ENCODE measurements around the gene TMEM51. TPM values are rescaled to one million over a fixed set of nuclear protein-coding genes. Genes with fewer than 3 reads are reported as not detected.
A peak's percentile ranks its signal among the peaks of the same experiment; 100 is the strongest.

Gene TMEM51, protein sequence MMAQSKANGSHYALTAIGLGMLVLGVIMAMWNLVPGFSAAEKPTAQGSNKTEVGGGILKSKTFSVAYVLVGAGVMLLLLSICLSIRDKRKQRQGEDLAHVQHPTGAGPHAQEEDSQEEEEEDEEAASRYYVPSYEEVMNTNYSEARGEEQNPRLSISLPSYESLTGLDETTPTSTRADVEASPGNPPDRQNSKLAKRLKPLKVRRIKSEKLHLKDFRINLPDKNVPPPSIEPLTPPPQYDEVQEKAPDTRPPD
- total RNA-seq, result 4.5 and 9.5 TPM in 2 replicates
- 2.3 TPM for polyA plus RNA-seq (2012)

GRCh38 chr1:15153184-15153841 is at the start of gene TMEM51:
Gene TMEM51 (plus strand): TSS chr1:15153747. CDS start chr1:15215088, 61,341 bp downstream.
- DNase-seq (ENCODE audit: low read depth), result peak; percentile 73

- no peak for DNase-seq (ENCODE audit: low read depth)
These were observed 49.6 kb upstream of the TMEM51 start for GRCh38 chr1:15103906-15104305.

DNA sequence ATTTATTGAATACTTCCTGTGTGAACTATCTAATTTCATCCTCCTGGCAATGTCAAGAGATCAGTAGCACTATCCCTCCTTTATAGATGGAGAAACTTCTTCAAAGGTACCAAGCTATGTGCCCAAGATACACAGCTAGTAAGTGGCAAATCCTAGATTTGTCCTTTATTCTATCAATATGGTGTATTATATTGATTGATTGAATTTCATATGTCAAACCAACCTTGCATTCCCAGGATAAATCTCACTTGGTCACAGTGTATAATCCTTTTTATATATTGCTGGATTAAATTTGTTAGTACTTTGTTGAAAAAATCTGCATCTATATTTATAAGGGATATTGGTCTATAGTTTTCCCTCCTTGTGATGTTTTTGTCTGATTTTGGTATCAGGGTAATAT is 48.8 kb upstream of the TMEM51 start:
- DNase-seq (ENCODE audit: low read depth), result no peak

GRCh38 chr1:15106608-15107007 is 46.9 kb upstream of the TMEM51 start:
- DNase-seq (ENCODE audit: low read depth), result no peak

DNA sequence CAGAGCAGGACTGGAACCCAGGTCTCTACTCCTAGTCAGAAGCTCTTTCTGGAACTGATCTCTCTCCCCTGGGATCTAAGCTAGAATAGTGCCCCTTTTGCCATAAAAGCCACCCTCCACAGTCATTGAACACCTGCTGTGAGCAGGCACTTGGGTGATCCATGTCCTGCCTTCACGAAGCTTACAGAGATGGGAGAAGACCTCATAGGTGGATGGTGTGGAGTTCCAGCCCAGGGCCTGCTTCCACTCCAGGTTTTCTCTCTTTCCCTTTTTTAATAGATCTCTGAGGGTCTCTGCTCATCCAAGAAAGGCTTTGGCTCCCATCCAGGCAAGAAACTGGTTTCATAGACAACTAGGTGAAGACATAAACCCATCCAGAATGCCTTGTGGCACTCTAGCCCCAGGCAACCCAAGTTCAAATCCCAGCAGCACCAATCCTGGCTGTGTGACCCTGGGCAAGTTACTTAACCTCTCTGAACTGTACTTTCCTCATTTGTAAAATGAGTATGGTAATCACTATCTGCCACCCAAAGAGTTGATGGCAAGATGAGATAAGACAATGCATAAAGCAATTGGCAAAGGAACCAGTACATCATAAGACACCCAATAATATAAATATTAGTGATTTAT is 46.4 kb upstream of the TMEM51 start:
- DNase-seq (ENCODE audit: low read depth), result no peak

DNA sequence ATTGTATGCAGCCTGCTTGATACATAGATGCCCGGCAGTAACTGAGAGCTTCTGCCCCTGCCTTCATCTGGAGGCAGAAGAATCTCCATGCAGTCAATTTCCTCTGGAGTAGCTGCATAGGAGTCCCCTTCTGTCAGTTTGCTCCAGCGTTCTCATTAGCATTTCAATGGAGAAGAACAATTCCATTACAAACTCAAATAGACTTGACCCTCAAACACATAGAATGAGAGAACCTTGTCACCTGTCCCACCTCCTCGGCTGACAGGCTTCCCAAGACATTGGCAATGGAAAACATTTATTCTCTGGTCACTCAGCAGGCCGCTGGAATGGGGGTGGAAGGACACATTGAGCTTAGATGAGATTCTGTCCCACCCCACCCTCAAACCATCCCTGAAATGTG is 45.6 kb upstream of the TMEM51 start:
- no peak for DNase-seq (ENCODE audit: low read depth)

- DNase-seq (ENCODE audit: low read depth), result peak; percentile 36
These were observed 43.2 kb upstream of the TMEM51 start for GRCh38 chr1:15110128-15110866.

DNA sequence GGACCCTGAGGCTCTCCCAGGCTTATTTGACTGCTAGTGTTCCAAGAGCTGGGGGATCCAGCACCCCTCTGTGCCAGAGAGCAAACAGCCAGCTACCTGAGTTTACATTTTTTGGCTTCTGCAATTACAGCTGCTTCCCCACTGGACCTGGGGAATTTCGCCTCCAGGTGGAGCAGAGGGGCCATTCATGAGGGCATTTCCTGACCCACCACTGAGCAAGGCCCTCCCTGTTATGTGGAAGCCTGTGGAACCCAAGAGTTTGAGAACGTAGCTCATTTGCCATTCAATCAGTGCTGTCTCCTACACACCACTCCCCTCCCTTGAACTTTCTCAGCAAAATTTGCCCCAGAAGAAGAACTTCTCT is 42.7 kb upstream of the TMEM51 start:
- no peak for DNase-seq (ENCODE audit: low read depth)

- DNase-seq (ENCODE audit: low read depth), result no peak
These were observed 40.4 kb upstream of the TMEM51 start for GRCh38 chr1:15113146-15113545.

DNA sequence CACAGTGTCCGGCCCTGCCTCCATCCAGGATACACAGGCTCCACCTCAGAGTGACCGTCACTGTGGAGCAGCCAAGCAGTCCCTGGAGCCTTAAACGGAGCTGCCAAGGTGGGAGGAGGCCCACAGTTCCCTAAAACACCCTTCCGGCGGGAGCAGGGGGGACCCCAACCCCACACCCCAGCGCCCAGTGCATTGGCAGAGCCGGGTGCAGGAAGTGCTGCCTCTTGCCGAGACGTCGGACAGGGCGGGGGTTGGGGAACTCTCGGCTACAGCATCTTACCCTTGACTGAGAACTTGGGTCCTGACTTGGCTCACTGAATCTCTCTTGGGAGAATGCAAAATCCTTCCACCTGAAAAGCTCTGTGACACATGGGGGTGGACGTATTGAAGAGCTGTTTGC is 38.7 kb upstream of the TMEM51 start:
- no peak for DNase-seq (ENCODE audit: low read depth)

DNA sequence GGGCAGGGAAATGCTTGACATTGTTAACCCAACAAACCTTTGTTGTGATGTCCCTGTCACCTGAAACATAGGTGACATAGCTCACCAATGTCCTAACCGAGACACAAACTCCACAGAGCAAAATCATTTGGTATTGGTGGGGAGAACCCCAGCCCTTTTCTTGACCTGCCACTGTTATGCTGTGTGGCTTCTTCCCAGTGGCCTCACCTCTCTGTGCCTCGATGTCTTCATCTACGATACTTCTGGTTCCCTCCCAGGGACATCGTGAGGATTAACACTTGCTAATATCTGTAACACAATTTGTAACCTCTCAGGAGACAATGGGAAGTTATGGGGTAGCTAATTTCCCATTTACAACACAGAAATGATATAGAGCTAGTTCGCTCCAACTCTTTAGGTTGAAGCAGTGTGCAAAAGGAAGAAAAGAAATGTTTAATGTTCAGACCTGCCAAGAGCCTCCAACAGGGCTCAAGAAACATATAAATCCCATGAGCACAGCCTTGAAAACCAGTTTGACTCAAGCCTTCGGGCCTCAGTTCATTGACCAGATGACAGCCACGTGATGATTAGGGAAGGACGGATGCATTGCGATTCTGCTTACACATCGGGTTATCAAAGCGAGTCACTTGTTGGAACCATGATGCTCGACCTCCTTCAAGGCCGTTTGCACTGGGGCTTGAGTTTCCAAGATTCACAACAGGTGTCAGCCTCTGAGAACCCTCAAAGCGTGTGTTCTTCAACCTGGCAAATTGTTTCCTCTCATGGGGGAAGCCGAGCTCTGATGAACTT is 37.8 kb upstream of the TMEM51 start:
- no peak for DNase-seq (ENCODE audit: low read depth)

DNA sequence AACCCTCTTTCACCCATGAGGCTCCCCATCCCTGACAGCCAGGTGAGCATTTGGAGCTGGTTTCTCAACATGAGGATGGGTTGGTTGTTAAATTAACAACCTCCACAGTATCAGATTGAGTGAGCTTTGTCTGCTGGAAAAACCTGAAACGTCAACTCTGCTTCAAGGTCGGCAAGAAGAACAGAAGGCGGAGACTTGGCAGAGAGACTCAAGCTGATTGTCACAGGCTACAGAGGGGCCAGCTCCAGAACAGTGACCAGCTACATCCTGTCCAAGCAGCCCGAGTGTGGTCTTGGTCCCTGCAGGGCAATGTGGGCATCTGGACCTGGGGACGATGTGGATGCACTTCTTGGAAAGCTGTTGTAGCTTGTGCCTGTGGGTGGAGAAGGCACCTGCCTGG is 36.6 kb upstream of the TMEM51 start:
- DNase-seq (ENCODE audit: low read depth), result no peak

- DNase-seq (ENCODE audit: low read depth), result no peak
These were observed 35.7 kb upstream of the TMEM51 start for GRCh38 chr1:15117671-15118325.

DNA sequence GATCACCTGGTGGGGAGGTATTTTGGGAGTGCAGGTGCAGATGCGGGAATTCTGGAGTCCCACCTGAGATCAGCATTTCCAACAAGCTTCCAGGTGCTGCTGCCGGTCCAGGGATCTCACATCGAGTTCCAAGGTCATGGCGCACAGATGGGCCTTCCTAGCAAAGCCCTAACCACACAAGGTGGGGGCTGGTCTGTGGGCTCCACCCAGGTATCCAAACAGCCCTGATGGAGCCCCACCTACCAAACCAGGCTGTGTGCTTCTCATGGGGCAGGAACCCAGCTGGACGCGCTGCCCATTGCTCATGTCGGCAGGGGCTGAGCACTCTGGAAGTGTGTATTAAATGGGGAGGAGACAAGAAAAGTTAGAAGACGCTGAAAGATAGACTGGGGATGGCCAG is 35.0 kb upstream of the TMEM51 start:
- DNase-seq (ENCODE audit: low read depth), result no peak

- no peak for DNase-seq (ENCODE audit: low read depth)
These were observed 33.1 kb upstream of the TMEM51 start for GRCh38 chr1:15120251-15120945.

DNA sequence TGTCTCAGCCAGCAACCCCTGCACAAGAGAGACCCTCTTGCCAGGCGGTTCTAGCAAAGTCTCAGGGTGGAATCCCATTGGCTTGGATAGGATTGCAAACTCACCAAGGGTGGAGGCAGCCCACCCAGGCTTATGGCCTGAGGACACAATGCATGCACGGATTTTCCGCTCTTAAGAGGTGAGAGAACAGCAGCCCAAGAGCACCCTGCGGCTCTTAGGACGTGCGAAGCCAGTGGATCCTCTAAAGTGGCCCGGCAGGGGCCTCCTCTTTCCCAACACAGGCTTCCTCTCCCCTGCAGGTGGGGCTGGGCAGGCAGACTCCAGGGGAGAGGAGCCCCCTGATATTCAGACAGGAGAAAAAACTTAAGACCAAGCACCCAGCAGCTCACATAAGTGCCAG is 31.2 kb upstream of the TMEM51 start:
- no peak for DNase-seq (ENCODE audit: low read depth)

DNA sequence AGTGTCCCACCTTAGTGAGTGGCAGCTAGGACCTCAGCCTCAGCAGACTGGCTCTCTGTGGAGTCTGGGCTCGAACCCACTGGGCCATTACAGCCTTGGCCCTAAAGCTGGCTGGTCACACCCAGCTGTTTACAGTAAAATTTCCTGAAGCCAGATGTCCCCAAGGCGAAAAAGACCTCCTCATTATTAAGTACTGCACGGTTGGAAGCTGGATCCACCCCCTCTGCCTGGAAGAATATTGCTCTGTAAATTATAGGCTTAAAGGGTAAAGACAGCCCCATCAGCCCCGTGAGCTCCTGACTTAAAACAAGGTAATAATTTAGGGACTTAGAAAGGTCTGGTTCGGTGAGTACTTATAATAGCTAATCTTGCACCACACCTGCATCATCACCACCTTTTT is 30.3 kb upstream of the TMEM51 start:
- DNase-seq (ENCODE audit: low read depth), result no peak

- DNase-seq (ENCODE audit: low read depth), result peak; percentile 91
These were observed 29.6 kb upstream of the TMEM51 start for GRCh38 chr1:15123925-15124324.

DNA sequence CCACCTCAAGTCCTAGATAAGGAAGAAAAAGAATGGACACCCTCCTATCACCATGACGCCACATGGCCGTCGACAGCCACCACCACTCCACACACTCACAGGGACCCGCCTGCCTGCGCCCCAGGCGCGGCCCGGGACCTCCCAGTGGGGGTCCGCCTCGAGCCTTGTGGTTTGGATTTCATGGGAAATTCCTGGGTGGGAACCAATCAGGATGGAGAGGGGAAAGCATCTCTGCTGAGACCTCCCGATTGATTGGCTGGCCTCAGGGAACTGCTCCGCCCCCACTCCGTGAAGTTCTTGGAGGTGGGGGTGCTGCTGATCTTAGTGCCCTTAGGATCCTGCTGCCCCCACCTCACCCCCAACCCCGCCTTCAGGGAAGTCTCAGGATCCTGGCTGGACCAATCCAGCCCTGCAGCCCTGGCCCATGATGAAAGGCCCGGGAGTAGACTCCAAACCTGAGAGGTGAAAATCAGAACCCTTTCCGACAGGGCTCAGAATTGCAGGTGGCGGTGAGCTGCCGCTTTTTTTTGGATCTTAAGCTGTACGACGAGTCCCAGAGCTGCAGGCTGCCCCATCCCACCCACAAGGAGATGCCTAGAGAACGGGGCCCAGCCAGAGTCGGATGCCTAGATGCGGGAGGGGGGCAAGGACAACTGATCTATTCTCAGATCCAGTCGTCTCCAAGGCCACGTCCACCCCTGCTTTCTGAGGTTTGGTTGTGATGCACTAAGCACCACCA is 29.0 kb upstream of the TMEM51 start:
- DNase-seq (ENCODE audit: low read depth), result no peak

Data from myocyte (in vitro differentiated cells).